GM18858 (cell line): ENCODE results near the gene TMPRSS7.

Source experiments
- ATAC-seq: cut with Tn5 transposase; IDR thresholded peaks from one replicate; pipeline ENCODE4 v1.9.1; 2021; ENCODE audit not compliant: unreplicated experiment

The TMPRSS7 gene

GRCh38 chr3:112126511-112126911, 92.0 kb downstream of the TMPRSS7 start:
- ATAC-seq = no peak

GRCh38 chr3:112127522-112128494, 93.3 kb downstream of the TMPRSS7 start:
- ATAC-seq = no peak

- ATAC-seq = peak; percentile 46
Observed at GRCh38 chr3:112128843-112129727, 94.5 kb downstream of the TMPRSS7 start.

GRCh38 chr3:112129925-112130637, 95.5 kb downstream of the TMPRSS7 start:
- no peak for ATAC-seq

- no peak for ATAC-seq
Observed at GRCh38 chr3:112130638-112130993, 96.1 kb downstream of the TMPRSS7 start.
